ENCODE measurements around the gene GNAO1. TPM values are rescaled to one million over a fixed set of nuclear protein-coding genes. Genes with fewer than 3 reads are reported as not detected.

The GNAO1 gene
- total and polyA plus RNA-seq, 2 experiments from 2014 or later = under 0.01 to 0.18 TPM

DNA sequence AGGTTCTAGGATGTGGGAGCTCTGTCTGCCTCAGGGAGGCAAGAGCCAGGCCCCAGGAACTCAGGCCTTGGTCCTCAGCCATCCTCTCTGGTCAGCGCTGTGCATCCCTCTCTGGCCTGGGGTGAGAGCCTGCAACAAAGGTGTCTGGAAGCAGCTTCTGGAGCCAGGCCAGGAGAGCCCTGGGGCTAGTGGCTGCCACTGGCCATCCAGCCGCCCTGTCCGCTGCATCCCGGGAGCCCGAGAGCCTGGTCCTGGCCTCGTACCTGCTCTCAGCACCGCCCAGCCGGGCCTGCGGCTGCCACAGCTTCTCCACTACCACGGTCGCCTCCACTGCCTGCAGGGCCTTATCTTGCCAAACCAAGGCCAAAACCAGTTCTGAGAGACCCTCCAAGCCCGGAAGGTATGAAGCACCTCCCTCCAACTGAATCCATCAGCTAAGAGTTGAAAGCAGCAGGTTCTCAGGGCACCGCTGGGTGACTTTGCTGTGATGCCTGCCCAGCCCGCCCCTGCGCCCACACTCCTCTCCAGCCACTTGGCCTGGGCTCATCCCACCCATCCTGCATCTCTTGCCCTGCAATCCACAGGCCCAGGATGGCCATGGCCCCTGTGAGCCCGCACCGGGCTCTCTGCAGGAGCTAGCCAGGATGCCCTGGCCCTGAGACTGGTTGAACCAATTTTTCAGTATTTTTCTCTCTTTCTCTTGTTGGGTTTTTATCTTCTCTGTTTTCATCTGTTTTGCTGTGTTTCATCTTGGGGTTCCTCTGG lies 148.3 kb downstream of the GNAO1 start:
- no peaks in the 10 kb centered on the region for H3K79me2 ChIP-seq (ENCODE audit: insufficient read depth)
- 85 to 87% methylated on average over 17 of the region's 17 CpGs for WGBS, 2 experiments (ENCODE audit: low coverage in 1 of 2, low lambda C conversion rate in 2 of 2, missing lambda C conversion rate in 2 of 2)
- H3K9me2 ChIP-seq (ENCODE audit: insufficient read depth) = no peaks in the 10 kb centered on the region
- TF ChIP-seq EZH2 (IDR thresholded peaks at IDR 0.05; ENCODE audit: insufficient read depth, poor library complexity, severe bottlenecking) (no peak), EZH2phosphoT487 (IDR thresholded peaks at IDR 0.05; ENCODE audit: insufficient read depth, low read depth) (no peak)
- no peaks in the 10 kb centered on the region for H3F3A ChIP-seq (ENCODE audit: insufficient read depth)
- no peaks in the 10 kb centered on the region for H3K36me3 ChIP-seq (ENCODE audit: low read depth)
- no peaks in the 10 kb centered on the region for H3K9me3 ChIP-seq (ENCODE audit: low read depth)
- H3K4me2 ChIP-seq (ENCODE audit: unreplicated experiment) = no peak overlapping the region
- H3K4me3 ChIP-seq = no peak overlapping the region
- H3K27me3 ChIP-seq (replicated peaks; ENCODE audit: insufficient read depth) = no peaks in the 10 kb centered on the region
- no peak overlapping the region for H2AFZ ChIP-seq
- no peak for DNase-seq
- no peak overlapping the region for H3K27ac ChIP-seq
- in situ Hi-C loops (cut with MboI) = no loop called here
- no peaks in the 10 kb centered on the region for H3K4me1 ChIP-seq (ENCODE audit: insufficient read depth)
- no peaks in the 10 kb centered on the region for H4K20me1 ChIP-seq (ENCODE audit: insufficient read depth)
- no peak overlapping the region for H3K9ac ChIP-seq

DNA sequence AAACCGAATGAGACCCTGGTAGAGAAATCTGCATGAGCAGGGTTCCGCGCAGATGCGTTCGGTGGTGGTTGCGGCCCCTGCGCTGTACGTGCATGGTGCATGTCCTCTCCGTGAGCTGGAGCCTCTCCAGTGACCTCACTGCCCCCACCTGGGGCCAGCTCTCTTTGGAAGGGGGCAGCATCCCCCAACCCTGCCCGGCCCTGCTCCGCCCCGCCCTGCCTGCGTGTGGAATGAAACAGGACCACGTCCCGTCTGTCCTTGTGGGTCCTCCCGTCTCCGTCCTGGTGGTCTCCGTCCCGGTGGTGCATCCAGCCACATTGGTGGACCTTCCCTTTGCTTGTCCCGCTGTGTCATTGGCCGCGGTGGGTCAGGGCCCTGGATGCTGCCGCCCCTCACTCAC lies 149.1 kb downstream of the GNAO1 start:
- 90% methylated on average over 22 to 23 of the region's 23 CpGs for WGBS, 2 experiments (ENCODE audit: low coverage in 1 of 2, low lambda C conversion rate in 2 of 2, missing lambda C conversion rate in 2 of 2)
- TF ChIP-seq EZH2phosphoT487 (IDR thresholded peaks at IDR 0.05; ENCODE audit: insufficient read depth, low read depth) (no peak), EZH2 (IDR thresholded peaks at IDR 0.05; ENCODE audit: insufficient read depth, poor library complexity, severe bottlenecking) (no peak)

DNA sequence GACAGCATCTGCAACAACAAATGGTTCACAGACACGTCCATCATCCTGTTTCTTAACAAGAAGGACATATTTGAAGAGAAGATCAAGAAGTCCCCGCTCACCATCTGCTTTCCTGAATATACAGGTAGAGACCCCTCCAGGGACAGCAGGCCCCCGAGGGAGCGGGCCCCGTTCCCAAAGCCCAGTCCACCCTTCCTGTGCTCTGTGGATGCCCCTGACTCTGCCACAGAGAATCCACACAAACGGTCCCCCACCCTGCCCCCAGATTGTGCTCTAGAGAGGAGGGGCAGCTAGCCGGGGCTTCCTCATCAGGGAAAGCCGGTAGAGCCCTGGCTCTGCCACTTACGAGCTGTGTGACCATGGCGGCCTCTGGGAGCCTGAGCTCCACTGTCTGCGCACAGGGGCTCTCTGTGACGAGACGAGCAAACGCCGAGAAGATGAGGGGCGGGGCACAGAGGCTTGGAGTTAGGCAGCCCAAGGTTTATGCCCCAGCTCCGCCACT lies 149.6 kb downstream of the GNAO1 start:
- Histone ChIP-seq H3K4me1 (ENCODE audit: insufficient read depth) (no peaks in the 10 kb centered on the region), H3K9me3 (ENCODE audit: low read depth) (no peaks in the 10 kb centered on the region), H3F3A (ENCODE audit: insufficient read depth) (no peaks in the 10 kb centered on the region), H3K79me2 (ENCODE audit: insufficient read depth) (no peaks in the 10 kb centered on the region), H3K4me2 (ENCODE audit: unreplicated experiment) (no peak overlapping the region), H3K9me2 (ENCODE audit: insufficient read depth) (no peaks in the 10 kb centered on the region), H3K27me3 (replicated peaks; ENCODE audit: insufficient read depth) (no peaks in the 10 kb centered on the region), H3K9ac (no peak overlapping the region), H3K36me3 (ENCODE audit: low read depth) (no peaks in the 10 kb centered on the region), H4K20me1 (ENCODE audit: insufficient read depth) (no peaks in the 10 kb centered on the region), H3K4me3 (no peak overlapping the region), H2AFZ (no peak overlapping the region), H3K27ac (no peak overlapping the region)
- TF ChIP-seq EZH2phosphoT487 (IDR thresholded peaks at IDR 0.05; ENCODE audit: insufficient read depth, low read depth) (no peak), EZH2 (IDR thresholded peaks at IDR 0.05; ENCODE audit: insufficient read depth, poor library complexity, severe bottlenecking) (no peak)
- DNase-seq = no peak
- WGBS, 2 experiments (ENCODE audit: low coverage in 1 of 2, low lambda C conversion rate in 2 of 2, missing lambda C conversion rate in 2 of 2) = 75 to 76% methylated on average over 17 of the region's 17 CpGs
- in situ Hi-C loops (cut with MboI) = no loop called here

More for the DNA sequence above, 149.1 kb downstream of the GNAO1 start:
- no peaks in the 10 kb centered on the region for H3F3A ChIP-seq (ENCODE audit: insufficient read depth)
- no peaks in the 10 kb centered on the region for H3K9me3 ChIP-seq (ENCODE audit: low read depth)
- H3K79me2 ChIP-seq (ENCODE audit: insufficient read depth) = no peaks in the 10 kb centered on the region
- in situ Hi-C loops (cut with MboI) = no loop called here
- no peak overlapping the region for H3K4me3 ChIP-seq
- no peak overlapping the region for H3K27ac ChIP-seq
- H3K9ac ChIP-seq = no peak overlapping the region
- no peak overlapping the region for H3K4me2 ChIP-seq (ENCODE audit: unreplicated experiment)
- no peaks in the 10 kb centered on the region for H3K36me3 ChIP-seq (ENCODE audit: low read depth)
- no peaks in the 10 kb centered on the region for H3K4me1 ChIP-seq (ENCODE audit: insufficient read depth)
- no peak overlapping the region for H2AFZ ChIP-seq
- H3K27me3 ChIP-seq (replicated peaks; ENCODE audit: insufficient read depth) = no peaks in the 10 kb centered on the region
- no peak for DNase-seq
- H4K20me1 ChIP-seq (ENCODE audit: insufficient read depth) = no peaks in the 10 kb centered on the region
- no peaks in the 10 kb centered on the region for H3K9me2 ChIP-seq (ENCODE audit: insufficient read depth)

DNA sequence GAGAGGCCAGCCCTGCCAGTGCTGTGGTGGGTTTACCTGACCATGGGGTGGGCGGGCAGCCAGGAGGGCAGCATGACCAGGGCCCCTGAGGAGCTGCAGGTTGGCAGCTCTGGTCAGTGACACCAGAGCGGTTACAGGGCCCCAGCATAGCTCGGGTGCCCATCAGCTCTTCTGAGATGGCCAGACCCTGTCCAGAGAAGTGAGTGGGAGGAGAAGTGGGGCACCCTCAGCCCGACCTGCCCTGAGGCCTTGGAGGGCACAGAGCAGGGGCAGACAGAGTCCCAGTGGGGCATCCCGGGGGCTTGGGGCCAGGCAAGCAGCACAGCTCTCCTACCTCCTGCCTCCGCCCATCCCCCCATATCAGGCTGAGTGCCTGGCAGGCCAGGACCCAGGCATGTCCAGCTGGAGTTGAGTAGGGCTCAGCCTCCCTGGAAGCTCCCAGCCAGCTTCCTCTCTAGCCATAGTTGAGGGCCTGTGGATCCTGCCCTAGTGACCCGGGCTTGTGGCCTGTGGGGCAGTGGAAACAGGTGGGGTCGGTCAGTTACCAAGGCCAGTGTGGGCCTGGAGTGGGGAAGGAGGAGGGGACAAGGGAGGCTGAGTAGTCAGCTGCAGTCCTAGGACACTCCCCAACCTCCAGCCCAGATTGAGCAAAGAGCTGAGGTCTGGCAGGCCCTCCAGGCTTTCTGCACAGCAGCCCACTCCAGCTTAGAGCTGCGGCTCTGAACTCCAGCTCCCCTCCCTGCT lies 150.5 kb downstream of the GNAO1 start:
- no peak for DNase-seq
- 74 to 83% methylated on average over 8 to 9 of the region's 9 CpGs for WGBS, 2 experiments (ENCODE audit: low coverage in 1 of 2, low lambda C conversion rate in 2 of 2, missing lambda C conversion rate in 2 of 2)

More for the DNA sequence above, 150.5 kb downstream of the GNAO1 start:
- no peak for TF ChIP-seq EZH2phosphoT487 (IDR thresholded peaks at IDR 0.05; ENCODE audit: insufficient read depth, low read depth)
- TF ChIP-seq EZH2 (IDR thresholded peaks at IDR 0.05; ENCODE audit: insufficient read depth, poor library complexity, severe bottlenecking) = no peak
- Histone ChIP-seq H3K36me3 (ENCODE audit: low read depth) (no peaks in the 10 kb centered on the region), H4K20me1 (ENCODE audit: insufficient read depth) (no peaks in the 10 kb centered on the region), H3K4me2 (ENCODE audit: unreplicated experiment) (no peak overlapping the region), H3F3A (ENCODE audit: insufficient read depth) (no peaks in the 10 kb centered on the region), H3K9ac (no peak overlapping the region), H3K4me3 (no peak overlapping the region), H3K4me1 (ENCODE audit: insufficient read depth) (no peaks in the 10 kb centered on the region), H3K9me2 (ENCODE audit: insufficient read depth) (no peaks in the 10 kb centered on the region), H3K27ac (no peak overlapping the region), H3K9me3 (ENCODE audit: low read depth) (no peaks in the 10 kb centered on the region), H2AFZ (no peak overlapping the region), H3K27me3 (replicated peaks; ENCODE audit: insufficient read depth) (no peaks in the 10 kb centered on the region), H3K79me2 (ENCODE audit: insufficient read depth) (no peaks in the 10 kb centered on the region)
- in situ Hi-C loops (cut with MboI) = no loop called here
